GM13976 (cell line): ENCODE data around the gene MPHOSPH9.

Experiments used
- DNase-seq: peaks from one replicate; pipeline ENCODE4 v3.0.0; 2012; ENCODE audit warnings: low spot score
- CTCF ChIP-seq: IDR thresholded peaks from 2 replicates; pipeline ENCODE4 v1.5.1; 2012; ENCODE audit warnings: borderline replicate concordance, mild to moderate bottlenecking; ENCODE audit not compliant: insufficient read depth; ENCODE audit errors: extremely low read depth, missing control alignments, control extremely low read depth
- in situ Hi-C: fragments of 300-500 bp; cut with MboI; formaldehyde crosslinking; loops from one replicate; pipeline ENCODE4 v1.12.0; 2022; ENCODE audit warnings: low sequenced_read_pairs, mixed read lengths, inconsistent platforms; ENCODE audit not compliant: unreplicated experiment

The MPHOSPH9 gene

GRCh38 chr12:123245678-123246077 lies 12.7 kb upstream of the MPHOSPH9 start:
- no peak for DNase-seq
- in situ Hi-C loops = loop anchor here (25.0 kb wide), 1 partner anchor 383 kb away; no protein-coding TSS in a partner anchor
- TF ChIP-seq CTCF = no peak

- TF ChIP-seq CTCF = no peak
- in situ Hi-C loops = loop anchor here (25.0 kb wide), 1 partner anchor 381 kb away; no protein-coding TSS in a partner anchor
- no peak for DNase-seq
Measured at GRCh38 chr12:123243671-123244262, 10.8 kb upstream of the MPHOSPH9 start.

- no peak for DNase-seq
- TF ChIP-seq CTCF = no peak
- in situ Hi-C loops = loop anchor here (25.0 kb wide), 1 partner anchor 380 kb away; no protein-coding TSS in a partner anchor
Measured at GRCh38 chr12:123242116-123242904, 9.4 kb upstream of the MPHOSPH9 start.

- DNase-seq = no peak
- TF ChIP-seq CTCF = no peak
- in situ Hi-C loops = loop anchor here (25.0 kb wide), 1 partner anchor 377 kb away; no protein-coding TSS in a partner anchor
Measured at GRCh38 chr12:123238961-123239360, 6.0 kb upstream of the MPHOSPH9 start.

GRCh38 chr12:123238330-123238682 lies 5.4 kb upstream of the MPHOSPH9 start:
- in situ Hi-C loops = loop anchor here (25.0 kb wide), 1 partner anchor 376 kb away; no protein-coding TSS in a partner anchor
- DNase-seq = no peak
- TF ChIP-seq CTCF = no peak

- TF ChIP-seq CTCF = peak; percentile 49
- in situ Hi-C loops = loop anchor here (25.0 kb wide), 1 partner anchor 375 kb away; no protein-coding TSS in a partner anchor
- peak; percentile 52 for DNase-seq
Measured at GRCh38 chr12:123237646-123238329, 4.8 kb upstream of the MPHOSPH9 start.
